Neural cell (in vitro differentiated cells): ENCODE data around the gene TFCP2.
"Not testable (repeated sequence)": the region's sequence is repeated elsewhere in the genome, so short reads cannot be mapped to it uniquely, and the experiment has no call there.

Experiments used
- CTCF ChIP-seq: fragments of 450-650 bp; IDR thresholded peaks from 2 replicates; pipeline ENCODE4 v1.5.1; 2014; ENCODE audit warnings: antibody characterized with exemption, mild to moderate bottlenecking, moderate library complexity; ENCODE audit not compliant: poor library complexity, severe bottlenecking
- EP300 ChIP-seq: fragments of 450-650 bp; conservative IDR thresholded peaks from 2 replicates; pipeline ENCODE4 v1.6.1; 2014; ENCODE audit warnings: antibody characterized with exemption, mild to moderate bottlenecking, moderate library complexity; ENCODE audit not compliant: poor library complexity, severe bottlenecking
- EZH2 ChIP-seq: fragments of 200-600, 300-800 bp; shearing (Covaris generic), sonication (generic); IDR thresholded peaks from 2 replicates; pipeline ENCODE4 v1.6.1; 2014; ENCODE audit warnings: antibody characterized with exemption, low read length, borderline replicate concordance, mild to moderate bottlenecking; ENCODE audit not compliant: insufficient read depth, poor library complexity, severe bottlenecking
- RAD21 ChIP-seq: fragments of 450-650 bp; conservative IDR thresholded peaks from 2 replicates; pipeline ENCODE4 v1.6.1; 2014; ENCODE audit warnings: antibody characterized with exemption, mild to moderate bottlenecking, moderate library complexity
- SMC3 ChIP-seq: fragments of 450-650 bp; conservative IDR thresholded peaks from 2 replicates; pipeline ENCODE4 v1.6.1; 2014; ENCODE audit warnings: antibody characterized with exemption, mild to moderate bottlenecking, moderate library complexity; ENCODE audit not compliant: poor library complexity
- TAF1 ChIP-seq: IDR thresholded peaks from 2 replicates; pipeline ENCODE4 v1.6.1; 2012; ENCODE audit warnings: low read depth

GRCh38 chr12:51078866-51079265, 94.1 kb downstream of the TFCP2 start:
- not testable (repeated sequence) for TF ChIP-seq CTCF, EP300, SMC3, TAF1, RAD21, EZH2
